ENCODE data around the gene PHYKPL.

PHYKPL gene

DNA sequence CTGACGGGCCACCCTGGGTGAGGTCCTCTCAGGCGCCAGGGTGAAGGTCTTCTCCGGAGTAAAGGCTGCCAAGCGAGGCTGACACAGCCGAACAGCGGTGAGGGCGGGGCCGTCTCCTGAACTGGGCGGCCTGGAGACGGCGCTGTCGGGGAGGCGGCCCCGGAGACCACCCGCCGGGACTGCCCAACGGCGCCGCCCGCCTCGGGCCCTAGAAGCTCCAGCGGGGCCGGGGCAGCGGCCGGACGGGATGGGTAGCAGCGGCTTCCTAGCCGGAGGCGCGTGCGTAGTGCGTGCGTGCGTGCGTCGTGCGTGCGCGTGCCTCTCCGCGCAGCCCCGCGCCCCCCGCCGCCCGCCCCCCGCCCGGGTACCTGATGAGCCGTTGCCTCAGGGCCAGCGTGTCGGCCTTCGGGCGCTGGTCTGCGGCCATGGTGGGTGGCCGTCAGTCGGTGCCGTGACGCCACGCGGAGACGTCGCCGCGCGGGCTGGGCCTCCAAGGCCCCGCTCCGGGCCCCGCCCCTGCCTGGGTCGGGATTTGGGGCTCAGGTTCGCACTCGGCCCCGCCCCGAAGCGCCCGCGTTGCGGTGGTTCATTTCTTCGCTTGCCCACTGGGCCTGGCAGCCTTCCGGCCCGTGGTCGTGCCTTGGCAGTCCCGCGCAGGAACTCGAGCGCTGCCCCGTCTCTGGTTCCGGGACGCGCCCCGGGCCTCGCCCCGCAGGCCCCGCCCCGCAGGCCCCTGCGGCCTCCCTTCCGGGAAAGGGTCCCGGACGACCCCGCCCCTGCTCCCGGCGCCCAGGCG is at the start of gene PHYKPL:
PHYKPL (minus strand) TSS at position 679 of the 796 bp plus-strand sequence; CDS start at position 427, 252 bp downstream.
- peak; percentile 48 for DNase-seq (ENCODE audit: low read depth)

DNA sequence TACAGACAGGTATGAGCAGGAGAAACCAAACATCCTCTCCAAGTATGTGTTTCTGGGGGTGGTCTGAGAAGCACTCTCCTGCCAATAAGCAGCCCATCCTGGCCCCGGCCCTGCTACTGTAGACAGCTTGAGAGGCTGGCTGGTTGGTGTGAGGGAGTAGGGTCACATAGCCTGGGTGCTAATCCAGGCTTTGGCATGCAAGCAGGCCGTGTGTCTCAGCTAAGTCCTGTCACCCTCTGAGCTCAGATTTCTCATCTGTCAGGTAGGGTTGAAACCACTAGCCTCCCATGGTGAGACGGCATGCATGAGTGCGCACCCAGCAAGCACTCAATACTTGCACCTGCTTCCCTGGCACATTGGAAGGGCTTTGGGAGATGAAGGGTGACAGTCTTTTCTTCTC is 49.8 kb upstream of the PHYKPL start:
- no peak for DNase-seq (ENCODE audit: low read depth)

DNA sequence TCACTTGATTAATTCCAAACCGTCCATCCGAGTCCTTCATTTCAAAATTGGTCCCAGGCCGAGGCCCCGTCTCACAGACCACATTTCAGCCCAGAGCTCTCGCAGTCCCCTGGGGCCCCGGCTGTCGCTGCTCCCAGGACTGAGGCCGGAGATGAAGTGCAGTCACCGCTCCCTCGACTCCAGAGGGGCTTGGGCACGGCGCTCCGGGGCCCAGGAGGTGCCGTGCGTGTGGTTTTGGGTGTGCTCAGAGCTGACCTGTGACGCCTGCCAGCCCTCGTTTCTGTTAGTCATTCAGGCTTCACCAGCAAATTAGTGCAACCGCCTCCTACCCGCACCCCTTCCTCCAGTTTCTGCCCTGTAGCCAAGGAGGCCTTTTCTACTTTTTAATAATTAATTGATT is 48.7 kb upstream of the PHYKPL start:
- DNase-seq (ENCODE audit: low read depth): no peak

DNA sequence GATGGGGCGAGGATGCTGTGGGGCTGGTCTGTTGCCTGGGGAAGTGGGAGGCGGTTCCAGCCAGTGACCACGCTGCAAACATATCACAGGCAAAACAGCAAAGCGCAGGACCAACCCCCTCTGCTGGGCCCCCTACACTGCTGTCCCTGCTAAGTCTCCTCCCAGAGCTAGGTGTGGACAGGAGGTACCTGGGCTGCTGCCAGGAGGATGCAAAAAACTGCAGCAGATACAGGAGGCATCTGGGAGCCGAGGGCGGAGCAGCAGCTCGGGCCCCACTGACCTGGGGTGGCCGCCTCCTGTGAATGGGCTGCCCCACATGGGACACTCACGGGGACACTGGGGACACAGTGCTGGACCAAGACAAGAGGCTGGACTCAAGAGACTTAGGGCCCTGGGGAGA is 48.0 kb upstream of the PHYKPL start:
- no peak for DNase-seq (ENCODE audit: low read depth)

DNA sequence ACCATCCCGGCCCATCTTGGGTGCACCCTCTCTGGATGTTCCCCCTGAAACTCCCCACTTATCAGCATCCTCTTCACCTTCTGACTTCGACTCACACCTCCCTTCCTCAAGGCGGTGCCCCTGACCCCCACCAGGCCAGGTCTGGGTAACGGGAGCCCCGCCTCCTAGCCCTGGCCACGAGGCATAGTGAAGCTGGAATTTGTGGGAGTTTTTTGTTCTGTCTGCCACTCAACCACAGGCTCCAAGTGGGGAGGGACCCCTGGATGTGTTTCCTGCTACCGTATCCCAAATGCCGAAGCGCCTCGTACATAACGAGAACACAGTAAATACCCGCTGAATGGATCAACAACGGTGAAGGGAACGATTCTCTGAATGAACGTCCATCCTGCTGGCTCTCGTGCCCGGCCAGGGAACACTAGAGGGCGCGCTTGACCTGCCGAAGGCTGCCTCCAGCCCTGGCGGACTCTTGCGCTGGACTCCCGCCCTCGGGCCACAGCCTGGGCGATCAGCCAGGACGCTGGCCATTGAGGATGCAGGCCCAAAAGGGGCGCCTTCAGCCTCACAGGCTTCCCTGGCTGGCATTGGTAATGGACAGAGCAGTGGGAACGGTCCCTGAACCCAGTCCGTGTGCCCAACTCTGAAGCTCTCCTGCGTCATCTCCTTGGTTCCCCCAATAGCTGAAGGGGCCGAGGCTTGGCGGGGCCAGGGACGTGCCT is 47.3 kb upstream of the PHYKPL start:
- DNase-seq (ENCODE audit: low read depth): peak; percentile 24

DNA sequence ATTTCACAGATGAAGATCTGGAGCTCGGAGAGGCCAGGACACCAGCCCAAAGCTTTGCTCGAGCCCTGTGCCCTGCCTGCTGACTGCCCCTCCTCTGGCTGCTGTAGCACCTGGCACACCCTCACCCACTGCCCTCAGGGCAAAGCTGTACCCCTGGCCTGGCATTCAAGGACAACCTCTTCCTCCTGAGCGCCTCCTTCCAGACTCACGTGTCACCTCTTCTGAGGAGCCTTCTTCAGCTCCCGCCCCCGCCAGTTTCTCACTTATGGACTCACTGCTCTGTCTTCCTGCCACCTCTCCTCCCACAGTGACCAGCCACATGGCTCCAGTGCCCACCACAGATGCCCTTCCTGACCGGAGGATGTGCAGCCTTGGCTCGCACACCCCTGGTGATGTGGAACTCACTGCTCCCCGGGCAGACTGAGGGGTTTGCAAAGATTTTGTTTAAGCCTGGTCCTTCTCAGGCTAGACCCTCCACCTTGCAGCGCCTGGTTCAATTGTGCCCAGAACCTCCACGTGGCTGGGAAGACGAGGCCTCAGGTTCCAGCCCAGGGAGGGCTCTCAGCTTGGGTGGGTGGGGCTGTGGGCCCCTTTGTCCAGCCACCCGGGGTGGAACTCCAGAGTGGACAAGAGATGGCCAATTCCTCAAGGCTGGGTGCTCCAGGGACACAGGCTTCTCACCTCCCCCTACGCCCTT is 46.6 kb upstream of the PHYKPL start:
- DNase-seq (ENCODE audit: low read depth): no peak

DNA sequence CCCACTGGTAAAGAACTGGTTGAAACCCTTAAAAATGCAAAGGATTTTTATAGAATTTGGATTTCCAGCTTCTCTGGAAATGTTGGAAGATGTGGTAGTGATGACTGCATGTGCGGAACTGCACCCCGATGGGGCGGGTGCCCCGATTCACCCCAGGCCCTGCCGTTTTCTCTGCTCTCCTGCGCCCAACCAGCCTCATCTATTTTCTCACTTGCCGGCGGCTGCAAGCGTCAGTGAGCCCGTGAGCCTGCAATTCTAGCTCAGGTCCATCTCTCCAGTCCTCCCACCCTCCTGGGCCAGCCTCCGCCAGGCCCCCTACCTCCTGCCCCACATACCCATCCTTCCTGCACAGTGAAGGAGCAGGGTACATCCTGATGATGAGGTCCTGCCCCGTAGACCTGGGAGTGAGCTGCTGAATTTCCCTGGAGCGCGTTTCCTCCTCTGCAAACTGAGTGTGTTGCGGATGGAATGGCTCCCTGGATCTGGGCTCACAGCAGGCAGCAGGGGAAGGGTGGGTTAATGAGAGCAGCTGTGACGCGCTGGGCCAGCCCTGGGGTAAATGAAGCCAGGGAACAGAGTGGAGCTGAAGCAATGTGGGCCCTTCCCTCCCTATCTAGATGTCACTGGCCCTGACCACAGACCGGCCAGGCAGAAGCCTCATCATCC is 45.9 kb upstream of the PHYKPL start:
- no peak for DNase-seq (ENCODE audit: low read depth)

DNA sequence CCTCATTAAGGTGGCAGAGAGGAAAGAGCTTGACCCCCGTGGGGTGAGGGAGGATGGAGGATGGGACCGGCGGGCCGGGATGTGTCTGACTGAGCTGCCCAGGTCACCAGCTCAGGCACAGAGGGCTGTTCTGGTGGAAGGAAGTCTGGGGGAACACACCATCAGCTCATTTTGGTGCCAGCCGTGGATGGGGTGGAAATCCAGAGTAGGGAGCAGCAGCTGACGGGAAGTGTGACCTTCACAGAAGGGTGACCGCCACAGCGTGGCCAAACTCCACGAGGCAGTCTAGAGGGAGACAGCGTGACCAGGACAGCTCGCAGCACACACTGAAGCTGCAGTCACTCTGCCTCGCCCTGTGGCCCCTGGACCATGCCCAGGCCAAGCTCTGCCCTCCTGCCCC is 45.3 kb upstream of the PHYKPL start:
- no peak for DNase-seq (ENCODE audit: low read depth)

DNA sequence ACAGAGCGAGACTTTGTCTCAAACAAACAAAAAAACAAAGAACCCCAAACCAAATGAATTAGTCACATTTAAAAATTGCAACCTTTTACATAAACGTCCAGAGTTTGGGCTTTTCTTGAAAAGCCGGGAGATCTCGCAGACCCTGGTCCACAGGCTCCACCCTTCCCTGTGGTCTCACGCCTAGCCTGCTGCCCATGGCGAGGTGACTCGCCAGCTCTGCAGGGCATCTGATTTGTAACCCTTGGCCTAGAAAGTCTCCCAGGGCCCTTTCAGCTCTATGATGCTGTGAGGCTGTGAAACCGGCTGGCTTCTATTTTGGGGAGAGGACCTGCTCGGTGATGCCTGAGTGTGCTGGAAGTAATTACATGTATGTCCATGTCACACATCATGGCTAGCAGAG is 44.7 kb upstream of the PHYKPL start:
- DNase-seq (ENCODE audit: low read depth): no peak

DNA sequence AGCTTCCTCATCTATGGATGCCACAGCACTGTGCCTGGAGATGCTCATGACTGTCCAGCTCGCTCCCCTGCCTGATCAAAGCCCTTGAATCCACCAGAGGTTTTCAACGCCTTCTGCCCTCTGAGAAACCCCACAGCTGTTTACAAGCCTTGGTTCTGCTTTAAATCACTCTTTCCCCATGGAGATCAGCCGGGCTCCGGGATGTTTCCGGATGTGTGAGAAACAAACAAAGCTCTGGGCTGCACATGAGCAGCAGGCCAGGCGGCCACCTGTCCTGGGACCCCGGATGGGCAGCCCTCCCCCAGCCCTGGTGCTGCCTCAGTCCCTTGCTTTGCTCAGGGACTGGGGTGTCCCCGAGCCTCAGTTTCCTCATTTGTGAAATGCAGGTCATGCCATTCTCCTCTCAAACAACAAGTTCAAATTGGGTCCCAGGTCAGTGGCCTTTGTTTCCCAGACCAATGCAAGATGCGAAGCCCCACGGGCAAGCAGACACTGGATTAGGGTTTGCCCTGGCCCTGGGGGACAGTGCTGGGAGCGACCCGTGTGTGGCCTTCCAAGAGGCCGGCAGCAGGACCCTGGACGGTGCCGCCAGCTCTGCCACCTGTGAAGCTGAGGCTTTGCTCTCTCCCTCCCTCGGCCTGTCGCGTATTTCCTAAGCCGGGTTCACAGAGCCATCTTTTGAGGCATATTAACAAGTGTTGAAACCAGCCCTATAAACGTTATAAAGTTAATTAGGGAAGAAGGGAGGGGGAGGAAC is 42.4 kb upstream of the PHYKPL start:
- no peak for DNase-seq (ENCODE audit: low read depth)

DNA sequence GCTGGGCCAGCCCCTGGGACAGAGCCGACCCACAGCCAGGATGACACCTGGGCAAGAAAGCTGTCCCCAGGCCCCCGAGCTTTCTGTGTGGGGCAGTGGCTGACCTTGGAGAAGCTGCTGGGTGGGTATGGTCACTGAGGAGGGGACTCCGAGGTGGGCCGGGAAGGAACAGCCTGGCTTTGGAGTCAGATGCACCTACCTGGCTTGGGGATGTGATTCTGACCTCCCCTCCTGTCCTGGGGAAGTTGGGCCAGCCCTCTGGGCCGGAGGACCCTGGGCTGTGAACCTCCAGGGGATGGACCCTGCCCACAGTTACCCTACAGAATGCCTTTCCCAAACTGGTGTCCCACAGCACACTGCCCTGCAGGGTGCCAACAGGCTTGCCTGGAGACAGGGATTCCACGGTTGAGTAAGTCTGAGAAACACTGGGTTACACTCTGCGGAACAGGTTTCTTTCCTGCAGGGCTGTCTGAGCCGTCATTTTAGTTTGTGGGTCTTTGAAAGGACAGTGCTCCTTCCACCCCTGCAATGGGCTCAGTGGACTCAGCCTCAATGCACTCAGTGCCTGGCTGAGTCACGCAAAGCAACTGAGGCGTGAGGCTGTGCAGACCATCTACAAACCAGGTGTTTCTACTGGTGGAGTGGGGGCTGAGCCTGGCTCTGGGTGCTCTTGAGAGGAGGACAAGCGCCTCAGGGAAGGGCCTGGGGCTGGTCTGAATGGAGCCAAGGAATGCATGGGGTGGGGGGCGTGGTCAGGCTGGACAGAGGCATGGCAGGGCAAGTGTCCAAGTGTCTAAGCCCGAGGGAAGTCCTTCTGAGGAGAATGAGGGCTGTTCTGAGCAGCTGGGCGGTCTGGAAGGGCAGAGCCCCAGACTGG is 41.3 kb upstream of the PHYKPL start:
- no peak for DNase-seq (ENCODE audit: low read depth)

DNA sequence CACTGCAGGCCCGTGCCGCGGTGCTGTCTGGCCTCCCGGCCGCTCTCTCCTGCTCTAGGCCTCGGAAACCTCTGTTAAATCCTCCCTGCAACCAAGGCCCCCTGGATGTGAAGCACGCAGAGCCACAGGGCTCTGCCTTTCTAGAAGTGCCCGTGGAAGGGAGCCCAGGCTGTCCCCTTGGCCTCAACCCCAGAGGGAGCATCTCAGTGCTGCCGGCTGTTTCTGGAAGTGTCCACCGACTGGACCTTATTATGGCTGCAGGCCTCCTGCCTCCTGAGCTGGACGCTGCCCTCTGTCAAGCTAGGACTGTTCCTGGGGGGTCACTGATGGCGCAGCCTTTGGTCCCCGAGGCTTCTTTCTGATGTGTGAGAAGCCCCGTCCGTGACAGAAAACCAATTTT is 40.4 kb upstream of the PHYKPL start:
- no peak for DNase-seq (ENCODE audit: low read depth)

DNA sequence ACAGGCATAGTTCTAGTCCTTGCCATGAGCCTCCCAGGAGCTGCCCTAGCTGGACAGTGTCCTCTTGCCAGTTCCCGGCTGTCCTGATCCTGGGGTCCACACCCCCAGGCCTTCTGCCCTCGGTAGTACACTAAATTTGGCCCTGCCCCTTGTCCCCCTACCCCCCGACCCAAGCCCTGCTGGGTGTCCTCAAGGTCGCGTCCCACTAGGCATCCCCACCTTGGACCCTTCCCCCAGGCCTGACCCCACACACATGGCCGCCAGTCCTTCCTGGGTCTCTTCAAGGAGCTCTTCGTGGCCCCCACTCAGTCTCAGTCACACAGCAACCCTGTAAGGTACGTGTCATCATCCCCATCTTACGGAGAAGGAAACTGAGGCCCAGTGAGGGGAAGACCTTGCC is 40.0 kb upstream of the PHYKPL start:
- no peak for DNase-seq (ENCODE audit: low read depth)

DNA sequence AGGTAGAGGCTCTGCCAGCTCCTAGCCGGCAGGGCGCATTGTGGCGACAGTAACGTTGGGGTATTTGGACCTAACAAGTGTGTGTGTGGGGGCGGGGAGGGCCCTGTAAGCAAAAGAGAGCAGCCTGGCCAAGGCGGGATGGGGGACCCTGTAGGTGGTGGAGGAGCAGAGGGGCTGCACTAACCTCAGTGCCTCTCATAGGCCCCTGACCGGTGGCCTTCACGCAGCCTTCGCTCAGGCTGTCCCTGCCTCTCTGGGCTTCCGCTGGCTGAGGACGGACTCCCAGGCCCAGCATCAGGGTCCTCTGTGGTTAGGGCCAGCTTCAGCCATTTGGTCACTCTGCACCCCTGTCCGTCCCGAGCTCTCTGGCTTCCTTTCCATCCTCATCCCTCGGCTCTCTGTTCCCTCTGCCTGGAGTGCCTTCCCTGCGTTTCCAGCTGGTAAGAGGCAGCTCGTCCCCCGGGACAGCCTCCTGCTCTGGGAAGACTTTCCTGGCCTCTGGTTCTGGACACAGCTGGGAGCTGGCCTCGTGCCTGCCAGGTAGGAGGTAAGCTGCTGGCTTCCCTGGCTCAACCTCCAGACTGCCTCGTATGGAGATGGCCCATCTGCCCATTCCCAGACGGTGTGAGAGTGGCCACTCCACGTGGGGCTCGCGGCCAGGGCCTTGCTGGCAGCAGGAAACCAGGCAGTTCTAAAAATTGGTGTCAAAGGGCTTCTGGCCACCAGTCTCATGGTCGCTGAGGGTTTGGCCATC is 39.3 kb upstream of the PHYKPL start:
- DNase-seq (ENCODE audit: low read depth): no peak

DNA sequence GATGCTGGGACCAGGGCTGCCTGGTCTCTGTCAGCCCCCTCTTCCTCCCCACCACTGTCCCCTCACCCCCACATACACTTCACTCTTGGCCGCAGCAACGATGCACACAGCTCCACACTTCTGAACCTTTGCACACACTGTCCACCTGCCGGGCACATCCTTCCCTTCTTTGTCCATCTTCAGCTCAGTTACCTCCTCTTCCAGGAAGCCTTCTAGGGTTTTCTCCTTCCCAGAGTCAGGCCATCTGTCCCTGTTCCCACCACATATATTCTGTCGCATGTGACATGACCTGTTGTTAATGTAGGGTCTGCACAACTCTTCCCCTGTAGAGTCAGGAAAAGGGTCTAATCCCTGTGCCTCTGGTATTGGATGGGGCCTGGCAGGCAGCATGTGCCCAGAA is 38.6 kb upstream of the PHYKPL start:
- DNase-seq (ENCODE audit: low read depth): no peak

DNA sequence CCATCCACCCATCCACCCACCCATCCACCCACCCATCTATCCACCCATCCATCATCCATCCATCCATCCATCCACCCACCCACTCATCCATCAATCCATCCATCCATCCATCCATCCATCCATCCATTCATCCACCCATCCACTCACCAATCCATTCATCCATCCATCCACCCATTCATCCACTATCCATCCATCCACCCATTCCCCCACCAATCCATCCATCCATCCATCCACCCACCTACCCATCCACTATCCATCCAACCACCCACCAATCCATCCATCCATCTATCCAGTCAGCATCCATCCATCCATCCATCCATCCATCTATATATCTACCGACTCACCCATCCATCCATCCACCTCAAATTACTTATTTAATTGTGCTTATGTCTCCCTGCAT is 36.9 kb upstream of the PHYKPL start:
- no peak for DNase-seq (ENCODE audit: low read depth)

DNA sequence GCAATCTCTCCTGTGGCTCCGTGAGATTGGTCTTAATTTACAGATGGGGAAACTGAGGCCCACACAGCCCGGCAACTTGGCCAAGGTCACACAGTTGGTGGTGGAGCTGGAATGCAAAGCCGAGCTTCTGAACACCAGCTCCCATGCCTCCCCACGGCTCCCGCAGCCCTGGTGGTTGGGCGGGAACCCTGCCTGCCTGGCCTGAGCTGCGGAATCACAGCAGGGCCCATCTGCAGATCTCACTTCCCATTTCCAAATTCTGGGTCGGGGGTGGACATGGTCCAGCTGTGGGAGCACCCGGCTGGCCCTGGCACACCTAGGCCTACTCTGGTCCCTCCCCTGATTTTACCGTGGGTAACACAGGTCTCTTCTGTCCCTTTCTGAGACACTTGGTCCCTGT is 35.3 kb upstream of the PHYKPL start:
- DNase-seq (ENCODE audit: low read depth): no peak

DNA sequence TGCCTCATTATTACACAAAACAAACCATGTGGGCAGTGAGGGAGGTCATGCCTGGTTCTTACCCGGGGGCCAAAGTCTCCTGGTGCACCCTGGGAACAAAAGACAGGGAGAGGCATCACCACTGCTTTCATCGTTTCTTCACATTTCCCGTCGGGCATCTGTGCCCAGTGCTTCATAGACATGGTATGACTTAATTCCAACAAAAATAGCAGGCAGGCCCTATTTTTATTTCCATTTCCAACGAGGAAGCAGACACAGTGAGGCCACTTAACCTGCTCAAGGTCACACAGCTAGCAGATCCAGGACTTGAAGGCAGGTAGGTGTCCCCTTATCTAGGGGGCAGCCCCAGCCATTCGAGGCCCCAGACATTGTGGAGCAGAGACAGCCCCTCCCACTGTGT is 34.6 kb upstream of the PHYKPL start:
- no peak for DNase-seq (ENCODE audit: low read depth)

DNA sequence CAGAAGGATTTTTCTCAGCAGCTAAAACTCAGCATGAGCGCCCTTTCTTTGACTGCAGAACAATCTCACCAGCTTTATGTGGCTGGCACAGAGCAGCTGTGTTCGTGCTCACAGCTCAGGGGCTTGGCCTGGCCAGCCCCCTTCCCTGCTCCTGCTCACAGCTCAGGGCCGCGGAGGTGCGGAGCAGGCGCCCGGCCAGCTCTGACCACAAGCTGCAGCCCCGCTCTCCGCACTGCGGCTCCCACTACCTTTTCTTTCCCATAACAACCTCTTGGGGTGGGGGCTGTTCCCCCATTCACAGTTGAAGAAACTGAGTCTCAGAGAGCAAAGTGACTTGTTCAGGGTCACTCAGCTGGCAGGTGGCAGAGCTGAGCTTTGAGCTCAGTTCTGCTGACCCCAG is 34.0 kb upstream of the PHYKPL start:
- no peak for DNase-seq (ENCODE audit: low read depth)

DNA sequence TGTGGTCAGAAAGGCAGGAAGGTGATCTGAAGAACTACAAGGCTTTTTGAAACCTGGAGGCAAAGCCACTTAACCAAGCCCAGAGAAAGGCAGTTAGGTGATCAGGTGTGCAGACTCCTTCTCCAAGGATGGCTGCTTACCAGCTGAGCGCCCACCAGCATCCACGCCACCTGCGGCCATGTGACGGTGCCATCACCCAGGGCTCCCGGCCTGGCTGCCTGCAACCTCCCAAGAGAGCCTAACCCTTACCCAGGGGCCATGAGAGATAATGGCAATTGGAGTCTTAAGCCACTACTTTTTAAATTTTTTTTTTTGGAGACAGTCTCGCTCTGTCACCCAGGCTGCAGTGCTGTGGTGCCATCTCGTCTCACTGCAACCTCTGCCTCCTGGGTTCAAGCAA is 33.1 kb upstream of the PHYKPL start:
- no peak for DNase-seq (ENCODE audit: low read depth)
